ENCODE measurements around the gene SMIM7. TPM values are rescaled to one million over a fixed set of nuclear protein-coding genes. Genes with fewer than 3 reads are reported as not detected.

SMIM7 gene
- total RNA-seq, 1 donor from 2014 or later, result 76.7 TPM

GRCh38 chr19:16625163-16625958, 34.6 kb downstream of the SMIM7 start:
- intact Hi-C loops (cut with DNase I), result loop anchor here (10.0 kb wide), 1 partner anchor 51 kb away; the partner anchor contains the start of gene SLC35E1
- DNase-seq (no peak), ATAC-seq (peak; percentile 0)
- Histone ChIP-seq H3K4me1 (peaks cover 51% of the 10 kb centered on the region), H3K27me3 (no peaks in the 10 kb centered on the region), H3K36me3 (peaks cover 12% of the 10 kb centered on the region), H3K9me3 (no peaks in the 10 kb centered on the region), H3K27ac (peak overlapping the region; percentile 70), H3K4me3 (no peak overlapping the region)
- TF ChIP-seq CTCF (IDR thresholded peaks at IDR 0.05), result no peak

GRCh38 chr19:16624236-16624635, 35.7 kb downstream of the SMIM7 start:
- H3K4me1 ChIP-seq, result peaks cover 56% of the 10 kb centered on the region
- ATAC-seq, result no peak
- peak; percentile 73 for DNase-seq
- H3K27me3 ChIP-seq, result no peaks in the 10 kb centered on the region
- no peak overlapping the region for H3K4me3 ChIP-seq
- peak overlapping the region; percentile 70 for H3K27ac ChIP-seq
- intact Hi-C loops (cut with DNase I), result loop anchor here (10.0 kb wide), 1 partner anchor 49 kb away; the partner anchor contains the start of gene SLC35E1
- TF ChIP-seq CTCF (IDR thresholded peaks at IDR 0.05), result no peak
- peaks cover 12% of the 10 kb centered on the region for H3K36me3 ChIP-seq
- H3K9me3 ChIP-seq, result no peaks in the 10 kb centered on the region

GRCh38 chr19:16623576-16623975, 36.4 kb downstream of the SMIM7 start:
- H3K4me3 ChIP-seq, result no peak overlapping the region
- peaks cover 60% of the 10 kb centered on the region for H3K4me1 ChIP-seq
- no peak for DNase-seq
- intact Hi-C loops (cut with DNase I), result loop anchor here (10.0 kb wide), 1 partner anchor 49 kb away; the partner anchor contains the start of gene SLC35E1
- no peak for ATAC-seq
- H3K27ac ChIP-seq, result peak overlapping the region; percentile 70
- no peaks in the 10 kb centered on the region for H3K9me3 ChIP-seq
- no peak for TF ChIP-seq CTCF (IDR thresholded peaks at IDR 0.05)
- peaks cover 12% of the 10 kb centered on the region for H3K36me3 ChIP-seq
- no peaks in the 10 kb centered on the region for H3K27me3 ChIP-seq

- intact Hi-C loops (cut with DNase I), result loop anchor here (10.0 kb wide), 1 partner anchor 48 kb away; the partner anchor contains the start of gene SLC35E1
- no peak for ATAC-seq
- no peak for DNase-seq
These were observed 36.9 kb downstream of the SMIM7 start for GRCh38 chr19:16623066-16623465.

GRCh38 chr19:16621165-16621800, 38.7 kb downstream of the SMIM7 start:
- Histone ChIP-seq H3K4me3 (no peak overlapping the region), H3K27ac (no peak overlapping the region), H3K27me3 (no peaks in the 10 kb centered on the region), H3K9me3 (no peaks in the 10 kb centered on the region), H3K4me1 (peaks cover 56% of the 10 kb centered on the region), H3K36me3 (peaks cover 12% of the 10 kb centered on the region)
- intact Hi-C loops (cut with DNase I), result loop anchor here (10.0 kb wide), 1 partner anchor 46 kb away; the partner anchor contains the start of gene SLC35E1
- no peak for TF ChIP-seq CTCF (IDR thresholded peaks at IDR 0.05)
- DNase-seq, result no peak
- no peak for ATAC-seq

More at GRCh38 chr19:16623066-16623465, 36.9 kb downstream of the SMIM7 start:
- Histone ChIP-seq H3K4me1 (peaks cover 60% of the 10 kb centered on the region), H3K27ac (peak overlapping the region; percentile 24), H3K4me3 (no peak overlapping the region), H3K9me3 (no peaks in the 10 kb centered on the region), H3K27me3 (no peaks in the 10 kb centered on the region), H3K36me3 (peaks cover 12% of the 10 kb centered on the region)
- no peak for TF ChIP-seq CTCF (IDR thresholded peaks at IDR 0.05)
